Hepatocyte (in vitro differentiated cells): Measurements from ENCODE around the gene CPT1B. TPM values are rescaled to one million over a fixed set of nuclear protein-coding genes. Genes with fewer than 3 reads are reported as not detected.
"Not testable (repeated sequence)": the region's sequence is repeated elsewhere in the genome, so short reads cannot be mapped to it uniquely, and the experiment has no call there.

Experiments
- DNase-seq: peaks from one replicate; pipeline ENCODE4 v3.0.0-alpha.2; 2016; ENCODE audit warnings: low spot score
- H2AFZ ChIP-seq: fragments of 200-600 bp; sonication (generic); 2 replicates; pipeline ENCODE4 v1.6.0; 2016; ENCODE audit warnings: antibody characterized with exemption, mild to moderate bottlenecking
- H3K27ac ChIP-seq: fragments of 200-600 bp; sonication (generic); 2 replicates; pipeline ENCODE4 v1.5.1; 2016; ENCODE audit warnings: mild to moderate bottlenecking
- H3K27me3 ChIP-seq: fragments of 200-600 bp; sonication (generic); 2 replicates; pipeline ENCODE4 v1.6.1; 2016
- H3K36me3 ChIP-seq: fragments of 200-600 bp; sonication (generic); replicated peaks from 2 replicates; pipeline ENCODE4 v1.5.1; 2016; ENCODE audit warnings: low read depth; ENCODE audit not compliant: insufficient read depth
- H3K4me1 ChIP-seq: fragments of 200-600 bp; sonication (generic); 2 replicates; pipeline ENCODE4 v1.5.1; 2016; ENCODE audit warnings: mild to moderate bottlenecking, moderate library complexity; ENCODE audit not compliant: insufficient read depth
- H3K4me2 ChIP-seq: fragments of 200-600 bp; sonication (generic); 2 replicates; pipeline ENCODE4 v1.6.0; 2016
- H3K4me3 ChIP-seq: fragments of 200-600 bp; sonication (generic); 2 replicates; pipeline ENCODE4 v1.5.1; 2016; ENCODE audit warnings: mild to moderate bottlenecking
- H3K79me2 ChIP-seq: fragments of 200-600 bp; sonication (generic); 2 replicates; pipeline ENCODE4 v1.6.0; 2017; ENCODE audit warnings: mild to moderate bottlenecking
- H3K9me2 ChIP-seq: fragments of 200-600 bp; sonication (generic); replicated peaks from 2 replicates; pipeline ENCODE4 v1.6.0; 2017; ENCODE audit warnings: mild to moderate bottlenecking; ENCODE audit not compliant: insufficient read depth
- H3K9me3 ChIP-seq: fragments of 200-600 bp; sonication (generic); 2 replicates; pipeline ENCODE4 v1.5.1; 2016; ENCODE audit warnings: low read depth, mild to moderate bottlenecking
- H4K20me1 ChIP-seq: fragments of 200-600 bp; sonication (generic); 2 replicates; pipeline ENCODE4 v1.6.0; 2016; ENCODE audit warnings: mild to moderate bottlenecking; ENCODE audit not compliant: insufficient read depth, poor library complexity, severe bottlenecking
- CTCF ChIP-seq: fragments of 200-600 bp; sonication (generic); IDR thresholded peaks from 2 replicates; pipeline ENCODE4 v1.5.1; 2016; ENCODE audit warnings: antibody characterized with exemption, mild to moderate bottlenecking; ENCODE audit not compliant: poor library complexity
- EZH2 ChIP-seq: fragments of 200-600 bp; sonication (generic); IDR thresholded peaks from 2 replicates; pipeline ENCODE4 v1.6.1; 2016; ENCODE audit warnings: antibody characterized with exemption, mild to moderate bottlenecking, borderline replicate concordance
- EZH2phosphoT487 ChIP-seq: fragments of 200-600 bp; sonication (generic); IDR thresholded peaks from one replicate; pipeline ENCODE4 v1.6.1; 2018; ENCODE audit warnings: antibody characterized with exemption, mild to moderate bottlenecking, low read depth, moderate library complexity; ENCODE audit not compliant: unreplicated experiment, severe bottlenecking
- WGBS: methylation state at CpG from one replicate; pipeline ENCODE4 v1.1.6; 2016; ENCODE audit warnings: low lambda C conversion rate; ENCODE audit errors: missing lambda C conversion rate; 5-methylcytosine and 5-hydroxymethylcytosine counted together
- polyA plus RNA-seq: library from polyadenylated mRNA; unstranded; fragments of >200 nt; fragmentation: Nextera tagmentation; extraction: Ambion mirVana; gene quantifications from 2 replicates; pipeline ENCODE4 v1.2.1, GENCODE V29; 2016
- total RNA-seq: library from RNA; depleted of rRNA; stranded (reverse); fragments of >200 nt; gene quantifications from 2 replicates; pipeline ENCODE4 v1.2.3, GENCODE V29; 2014

The CPT1B gene
- total and polyA plus RNA-seq, 2 experiments from 2014 or later: 27.5 to 64.0 TPM

GRCh38 chr22:50620593-50621355 lies 42.5 kb upstream of the CPT1B start:
- no peaks in the 10 kb centered on the region for H3K27me3 ChIP-seq
- no peaks in the 10 kb centered on the region for H3K9me3 ChIP-seq
- no peak for DNase-seq
- H3K4me2 ChIP-seq: peak overlapping the region; percentile 87
- H3K4me1 ChIP-seq: no peaks in the 10 kb centered on the region
- no peak overlapping the region for H2AFZ ChIP-seq
- H3K4me3 ChIP-seq: no peak overlapping the region
- no peaks in the 10 kb centered on the region for H3K36me3 ChIP-seq
- TF ChIP-seq CTCF: no peak
- TF ChIP-seq EZH2phosphoT487: no peak
- no peak for TF ChIP-seq EZH2
- no peak overlapping the region for H3K27ac ChIP-seq
- H4K20me1 ChIP-seq: no peaks in the 10 kb centered on the region
- no peaks in the 10 kb centered on the region for H3K79me2 ChIP-seq
- H3K9me2 ChIP-seq: no peaks in the 10 kb centered on the region
- 48% methylated on average over 25 of the region's 25 CpGs for WGBS

GRCh38 chr22:50614296-50614695 lies 36.1 kb upstream of the CPT1B start:
- not testable (repeated sequence) for H3K36me3 ChIP-seq, H2AFZ ChIP-seq, H3K27ac ChIP-seq, H3K4me3 ChIP-seq, H3K9me2 ChIP-seq, H3K9me3 ChIP-seq, H3K4me1 ChIP-seq, H3K27me3 ChIP-seq, H3K79me2 ChIP-seq, H3K4me2 ChIP-seq, DNase-seq, H4K20me1 ChIP-seq
- 67% methylated on average over 3 of the region's 3 CpGs for WGBS

- Histone ChIP-seq H3K4me1 (no peaks in the 10 kb centered on the region), H3K36me3 (no peaks in the 10 kb centered on the region), H3K4me2 (no peak overlapping the region), H3K79me2 (no peaks in the 10 kb centered on the region), H3K27me3 (no peaks in the 10 kb centered on the region), H3K4me3 (no peak overlapping the region), H3K9me2 (no peaks in the 10 kb centered on the region), H3K9me3 (no peaks in the 10 kb centered on the region), H4K20me1 (no peaks in the 10 kb centered on the region), H2AFZ (no peak overlapping the region), H3K27ac (no peak overlapping the region)
- no peak for DNase-seq
- TF ChIP-seq CTCF: no peak
- TF ChIP-seq EZH2phosphoT487: no peak
- TF ChIP-seq EZH2: no peak
- 77% methylated on average over 22 of the region's 22 CpGs for WGBS
Observed at GRCh38 chr22:50613291-50613981, 35.2 kb upstream of the CPT1B start.

GRCh38 chr22:50612528-50613221 lies 34.4 kb upstream of the CPT1B start:
- Histone ChIP-seq H3K4me2 (no peak overlapping the region), H4K20me1 (no peaks in the 10 kb centered on the region), H3K9me2 (no peaks in the 10 kb centered on the region), H3K27me3 (no peaks in the 10 kb centered on the region), H3K27ac (no peak overlapping the region), H3K36me3 (no peaks in the 10 kb centered on the region), H3K9me3 (no peaks in the 10 kb centered on the region), H3K79me2 (no peaks in the 10 kb centered on the region), H3K4me1 (no peaks in the 10 kb centered on the region), H2AFZ (no peak overlapping the region), H3K4me3 (no peak overlapping the region)
- no peak for DNase-seq
- TF ChIP-seq EZH2phosphoT487: no peak
- no peak for TF ChIP-seq CTCF
- TF ChIP-seq EZH2: no peak
- 56% methylated on average over 22 of the region's 31 CpGs for WGBS
